Left cardiac atrium (tissue), 4 donors: ENCODE measurements around the gene RTN3. TPM values are rescaled to one million over a fixed set of nuclear protein-coding genes. Genes with fewer than 3 reads are reported as not detected.
"Not testable (repeated sequence)": the region's sequence is repeated elsewhere in the genome, so short reads cannot be mapped to it uniquely, and the experiment has no call there.

Experiments
- ATAC-seq, 2 donors: fragments of 200-7000 bp; cut with Tn5 transposase; one replicate each; pipeline ENCODE4 v1.9.1; 2020; ENCODE audit warnings: mild to moderate bottlenecking in 2 of 2, moderate library complexity in 2 of 2
- DNase-seq: peaks from one replicate; pipeline ENCODE4 v3.0.0-alpha.2; 2020
- intact Hi-C, 2 donors: fragments of 100-400 bp; cut with DNase I; formaldehyde crosslinking; loops; one replicate each; pipeline versions ENCODE4 v1.14.1 to v1.15.1; 2022 to 2023
- total RNA-seq, 2 donors: library from RNA; stranded (reverse); fragmentation: NEBNext Ultra II Directional; extraction: Animal tissue kit (Norgen Biotek cat#: 25700); gene quantifications; one replicate each; pipeline ENCODE4 v1.2.1, GENCODE V29; 2021
- donor health status: DM: no; HTN: yes; CAD: no.
- donor health status: DM: no; HTN: yes; CAD: no; lungs with severe emphysema.
- donor health status: DM: yes; HTN: yes; CAD: no.
- donor health status: Dilated cardiomyopathy.

Gene RTN3
- total RNA-seq, 2 donors from 2014 or later = 71.9 to 92.5 TPM

- DNase-seq (no peak), ATAC-seq (no peak)
- intact Hi-C loops = loop anchor here in 1 of 2 donors (10.0 kb wide), 1 partner anchor 63 kb away; no protein-coding TSS in a partner anchor
Observed at GRCh38 chr11:63672156-63672463, 9.2 kb upstream of the RTN3 start.

GRCh38 chr11:63672936-63673539, 8.3 kb upstream of the RTN3 start:
- no peak for ATAC-seq
- intact Hi-C loops = loop anchor here in 1 of 2 donors (10.0 kb wide), 1 partner anchor 62 kb away; no protein-coding TSS in a partner anchor
- no peak for DNase-seq

GRCh38 chr11:63673579-63673978, 7.7 kb upstream of the RTN3 start:
- intact Hi-C loops = loop anchor here in 1 of 2 donors (10.0 kb wide), 1 partner anchor 61 kb away; no protein-coding TSS in a partner anchor
- DNase-seq = no peak
- ATAC-seq = no peak

GRCh38 chr11:63680834-63681320, 423 bp upstream of the RTN3 start:
- peak in 1 of 2 donors; percentile 19 for ATAC-seq
- DNase-seq = no peak
- intact Hi-C loops = loop anchor here in 1 of 2 donors (10.0 kb wide), 1 partner anchor 54 kb away; no protein-coding TSS in a partner anchor

- ATAC-seq (peak in 1 of 2 donors; percentile 32), DNase-seq (peak; percentile 45)
- intact Hi-C loops = loop anchor here in 1 of 2 donors (10.0 kb wide), 1 partner anchor 52 kb away; no protein-coding TSS in a partner anchor
Observed at GRCh38 chr11:63682066-63683021, 1.0 kb downstream of the RTN3 start.

- intact Hi-C loops = loop anchor here in 1 of 2 donors (10.0 kb wide), 1 partner anchor 51 kb away; no protein-coding TSS in a partner anchor
- DNase-seq = no peak
Observed at GRCh38 chr11:63683133-63683991, 2.1 kb downstream of the RTN3 start.

GRCh38 chr11:63685158-63685721, 3.9 kb downstream of the RTN3 start:
- DNase-seq, ATAC-seq: not testable (repeated sequence)
- intact Hi-C loops = loop anchor here in 1 of 2 donors (10.0 kb wide), 1 partner anchor 50 kb away; no protein-coding TSS in a partner anchor

More at GRCh38 chr11:63683133-63683991, 2.1 kb downstream of the RTN3 start:
- ATAC-seq = no peak

- DNase-seq (no peak), ATAC-seq (no peak)
- intact Hi-C loops = loop anchor here in 1 of 2 donors (10.0 kb wide), 1 partner anchor 48 kb away; no protein-coding TSS in a partner anchor
Observed at GRCh38 chr11:63686926-63687325, 5.6 kb downstream of the RTN3 start.

- DNase-seq (no peak), ATAC-seq (no peak)
- intact Hi-C loops = loop anchor here in 1 of 2 donors (10.0 kb wide), 1 partner anchor 47 kb away; no protein-coding TSS in a partner anchor
Observed at GRCh38 chr11:63687845-63688244, 6.5 kb downstream of the RTN3 start.

- intact Hi-C loops = no loop called here
- ATAC-seq (no peak), DNase-seq (no peak)
Observed at GRCh38 chr11:63694596-63694995, 13.3 kb downstream of the RTN3 start.

GRCh38 chr11:63698976-63699733, 17.9 kb downstream of the RTN3 start:
- intact Hi-C loops = no loop called here
- ATAC-seq (peak; percentile 82 to 87), DNase-seq (no peak)

GRCh38 chr11:63699896-63700295, 18.6 kb downstream of the RTN3 start:
- no peak for ATAC-seq
- DNase-seq = no peak
- intact Hi-C loops = no loop called here

GRCh38 chr11:63705526-63705925, 24.2 kb downstream of the RTN3 start:
- DNase-seq (no peak), ATAC-seq (no peak)
- intact Hi-C loops = no loop called here

- DNase-seq (no peak), ATAC-seq (no peak)
- intact Hi-C loops = no loop called here
Observed at GRCh38 chr11:63708764-63709163, 27.5 kb downstream of the RTN3 start.

GRCh38 chr11:63709336-63709884, 28.1 kb downstream of the RTN3 start:
- no peak for DNase-seq
- no peak for ATAC-seq
- intact Hi-C loops = no loop called here

GRCh38 chr11:63710476-63711217, 29.3 kb downstream of the RTN3 start:
- DNase-seq (no peak), ATAC-seq (peak; percentile 84 to 86)
- intact Hi-C loops = no loop called here

- DNase-seq (no peak), ATAC-seq (no peak)
- intact Hi-C loops = no loop called here
Observed at GRCh38 chr11:63711838-63712237, 30.5 kb downstream of the RTN3 start.
